Kidney (tissue), 14 donors: ENCODE data around the gene NCOA1. TPM values are rescaled to one million over a fixed set of nuclear protein-coding genes. Genes with fewer than 3 reads are reported as not detected.

Experiments
- DNase-seq, 5 donors: peaks; one replicate each; pipeline ENCODE4 v3.0.0-alpha.2; 2013 to 2020
- FAIRE-seq: peaks from 2 replicates; lab custom pipeline; 2012; peaks lifted over from hg19 to GRCh38; lab: Jason Lieb, UNC
- H3K27ac ChIP-seq, 2 donors: one replicate each; pipeline ENCODE4 v1.7.0; 2013; ENCODE audit warnings: low read depth in 2 of 2, low read length in 2 of 2, inconsistent platforms in 1 of 2
- H3K27me3 ChIP-seq: one replicate; pipeline ENCODE4 v1.7.1; 2013; ENCODE audit warnings: low read length, inconsistent platforms; ENCODE audit not compliant: control insufficient read depth, insufficient read depth
- H3K36me3 ChIP-seq, 3 donors: one replicate each; pipeline versions ENCODE4 v1.7.0 to v1.7.1; 2013; ENCODE audit warnings: low read length in 3 of 3, control low read depth in 1 of 3, inconsistent platforms in 1 of 3; ENCODE audit not compliant: insufficient read depth in 3 of 3, control insufficient read depth in 2 of 3
- H3K4me1 ChIP-seq, 3 donors: one replicate each; pipeline versions ENCODE4 v1.7.0 to v1.7.1; 2013; ENCODE audit warnings: low read length in 3 of 3, inconsistent platforms in 1 of 3, low read depth in 1 of 3; ENCODE audit not compliant: control insufficient read depth in 2 of 3, insufficient read depth in 2 of 3
- H3K4me3 ChIP-seq, 3 donors: one replicate each; pipeline versions ENCODE4 v1.7.0 to v1.8.1; 2013; ENCODE audit warnings: low read length in 3 of 3, control low read depth in 1 of 3, inconsistent platforms in 1 of 3
- H3K9ac ChIP-seq, 3 donors: one replicate each; pipeline versions ENCODE4 v1.7.0 to v1.7.1; 2013; ENCODE audit warnings: low read length in 3 of 3, control low read depth in 1 of 3, inconsistent platforms in 1 of 3
- H3K9me3 ChIP-seq, 3 donors: one replicate each; pipeline versions ENCODE4 v1.7.0 to v1.7.1; 2013; ENCODE audit warnings: low read length in 3 of 3, control low read depth in 1 of 3, inconsistent platforms in 1 of 3; ENCODE audit not compliant: control insufficient read depth in 2 of 3, insufficient read depth in 1 of 3
- CTCF ChIP-seq: IDR thresholded peaks from 3 replicates; pipeline ENCODE4 v1.5.1; 2012; ENCODE audit warnings: mild to moderate bottlenecking, moderate library complexity, borderline replicate concordance; ENCODE audit not compliant: insufficient read depth; ENCODE audit errors: extremely low read depth
- intact Hi-C: fragments of 100-400 bp; cut with DNase I; formaldehyde crosslinking; loops from one replicate; pipeline ENCODE4 v1.11.1; 2022
- polyA plus RNA-seq: library from polyadenylated mRNA; stranded (reverse); fragments of 350-450 nt; fragmentation: Illumina TruSeq; extraction: RNeasy Lipid Tissue Mini Kit (QIAGEN cat#74804); gene quantifications from one replicate; pipeline ENCODE4 v1.2.3, GENCODE V29; 2014; ENCODE audit warnings: low read depth, low replicate concordance; ENCODE audit not compliant: insufficient read depth
- total RNA-seq: library from RNA; stranded (reverse); fragmentation: NEBNext Ultra II Directional; extraction: Animal tissue kit (Norgen Biotek cat#: 25700); gene quantifications from one replicate; pipeline ENCODE4 v1.2.1, GENCODE V29; 2021
- donor health status: control.
- donor health status: control.
- donor health status: control.
- donor health status: control.
- donor health status: control.
- donor health status: DM: yes; HTN: yes; CAD: no.
- donor health status: Normal renal cell carcinoma (clear cell type).

The NCOA1 gene
- total and polyA plus RNA-seq, 2 donors from 2014 or later: 11.6 to 41.5 TPM

- Histone ChIP-seq H3K9me3 (no peaks in the 10 kb centered on the region), H3K4me1 (no peaks in the 10 kb centered on the region), H3K36me3 (peaks cover 2 to 10% (median 9%) of the 10 kb centered on the region in 3 donors), H3K9ac (no peak overlapping the region), H3K4me3 (no peak overlapping the region), H3K27ac (no peak overlapping the region), H3K27me3 (no peaks in the 10 kb centered on the region)
- intact Hi-C loops: no loop called here
- FAIRE-seq (no peak), DNase-seq (no peak)
- no peak for TF ChIP-seq CTCF
Observed at GRCh38 chr2:24702800-24703199, 211.7 kb downstream of the NCOA1 start.

- Histone ChIP-seq H3K4me3 (no peak overlapping the region), H3K27ac (no peak overlapping the region), H3K36me3 (peaks cover 2 to 10% (median 9%) of the 10 kb centered on the region in 3 donors), H3K9me3 (no peaks in the 10 kb centered on the region), H3K4me1 (no peaks in the 10 kb centered on the region), H3K9ac (no peak overlapping the region), H3K27me3 (no peaks in the 10 kb centered on the region)
- DNase-seq: no peak
- intact Hi-C loops: no loop called here
- TF ChIP-seq CTCF: no peak
- no peak for FAIRE-seq
Observed at GRCh38 chr2:24704692-24705091, 213.6 kb downstream of the NCOA1 start.

- no peak for FAIRE-seq
Observed at GRCh38 chr2:24707143-24707542, 216.1 kb downstream of the NCOA1 start.

More at GRCh38 chr2:24707143-24707542, 216.1 kb downstream of the NCOA1 start:
- Histone ChIP-seq H3K27me3 (no peaks in the 10 kb centered on the region), H3K4me3 (no peak overlapping the region), H3K4me1 (no peaks in the 10 kb centered on the region), H3K36me3 (peaks cover 2 to 10% (median 9%) of the 10 kb centered on the region in 3 donors), H3K27ac (no peak overlapping the region), H3K9ac (no peak overlapping the region), H3K9me3 (no peaks in the 10 kb centered on the region)
- intact Hi-C loops: no loop called here
- DNase-seq: no peak
- TF ChIP-seq CTCF: no peak
